HepG2 (cell line): ENCODE data around the gene SSBP4. TPM values are rescaled to one million over a fixed set of nuclear protein-coding genes. Genes with fewer than 3 reads are reported as not detected.
A peak's percentile ranks its signal among the peaks of the same experiment; 100 is the strongest.

Source experiments
- ARHGAP35 ChIP-seq: sonication (generic); formaldehyde crosslinking; IDR thresholded peaks from 2 replicates; pipeline ENCODE4 v1.9.0; 2022; ENCODE audit warnings: mild to moderate bottlenecking, inconsistent platforms, moderate library complexity, missing genetic modification reagents, borderline replicate concordance
- ARID2 ChIP-seq: sonication (generic); formaldehyde crosslinking; IDR thresholded peaks from 2 replicates; pipeline ENCODE4 v1.8.1; 2022; ENCODE audit warnings: mild to moderate bottlenecking, missing genetic modification reagents, borderline replicate concordance
- CENPBD1 ChIP-seq: sonication (generic); formaldehyde crosslinking; IDR thresholded peaks from 2 replicates; pipeline ENCODE4 v1.8.0; 2022; ENCODE audit warnings: missing genetic modification reagents, low read depth, mild to moderate bottlenecking, borderline replicate concordance
- FOXO4 ChIP-seq: sonication (generic); formaldehyde crosslinking; conservative IDR thresholded peaks from 2 replicates; pipeline ENCODE4 v1.8.1; 2023; ENCODE audit warnings: missing genetic modification reagents
- HNF4G ChIP-seq, 2 experiments: sonication (generic) in 1 of 2; formaldehyde crosslinking in 1 of 2; IDR thresholded peaks; 2 replicates each; pipeline versions ENCODE4 v1.4.0 to v1.6.1; 2011 to 2020; ENCODE audit warnings: borderline replicate concordance in 2 of 2, low read depth in 2 of 2, mild to moderate bottlenecking in 2 of 2, low read length in 1 of 2, missing genetic modification reagents in 1 of 2, moderate library complexity in 1 of 2
- IRX3 ChIP-seq: sonication (generic); formaldehyde crosslinking; IDR thresholded peaks from 2 replicates; pipeline ENCODE4 v1.8.1; 2023; ENCODE audit warnings: mild to moderate bottlenecking, low read depth, missing genetic modification reagents, borderline replicate concordance
- MNT ChIP-seq: fragments of 450-650 bp; IDR thresholded peaks from 2 replicates; pipeline ENCODE4 v1.6.1; 2016
- REXO4 ChIP-seq: sonication (generic); formaldehyde crosslinking; IDR thresholded peaks from 2 replicates; pipeline ENCODE4 v1.8.0; 2022; ENCODE audit warnings: missing genetic modification reagents, mild to moderate bottlenecking, borderline replicate concordance
- RXRA ChIP-seq: sonication (generic); formaldehyde crosslinking; IDR thresholded peaks from 2 replicates; pipeline ENCODE4 v1.5.1; 2020; ENCODE audit warnings: missing genetic modification reagents
- SOX6 ChIP-seq, 2 experiments: fragments of 450-650 bp in 1 of 2; sonication (generic) in 1 of 2; formaldehyde crosslinking in 1 of 2; IDR thresholded peaks; 2 replicates each; pipeline versions ENCODE4 v1.4.0 to v1.6.1; 2017 to 2020; ENCODE audit warnings: antibody characterized with exemption in 1 of 2, mild to moderate bottlenecking in 1 of 2, missing genetic modification reagents in 1 of 2
- XBP1 ChIP-seq: sonication (generic); formaldehyde crosslinking; IDR thresholded peaks from 2 replicates; pipeline ENCODE4 v1.5.0; 2020; ENCODE audit warnings: missing genetic modification reagents
- ZBTB8A ChIP-seq: sonication (generic); formaldehyde crosslinking; IDR thresholded peaks from 2 replicates; pipeline ENCODE4 v1.4.0; 2020; ENCODE audit warnings: mild to moderate bottlenecking, low read depth, missing genetic modification reagents, borderline replicate concordance
- ZFP36L2 ChIP-seq: sonication (generic); formaldehyde crosslinking; IDR thresholded peaks from 2 replicates; pipeline ENCODE4 v1.4.0; 2020; ENCODE audit warnings: missing genetic modification reagents
- ZMAT3 ChIP-seq: sonication (generic); formaldehyde crosslinking; conservative IDR thresholded peaks from 2 replicates; pipeline ENCODE4 v1.7.0; 2021; ENCODE audit warnings: missing genetic modification reagents
- ZNF337 ChIP-seq: sonication (generic); formaldehyde crosslinking; IDR thresholded peaks from 2 replicates; pipeline ENCODE4 v1.5.1; 2020; ENCODE audit warnings: missing genetic modification reagents, low read depth, mild to moderate bottlenecking, borderline replicate concordance
- ZNF484 ChIP-seq: sonication (generic); formaldehyde crosslinking; IDR thresholded peaks from 2 replicates; pipeline ENCODE4 v1.5.1; 2020; ENCODE audit warnings: mild to moderate bottlenecking, low read depth, missing genetic modification reagents, borderline replicate concordance
- ZNF543 ChIP-seq: sonication (generic); formaldehyde crosslinking; IDR thresholded peaks from 2 replicates; pipeline ENCODE4 v1.4.0; 2020; ENCODE audit warnings: mild to moderate bottlenecking, missing genetic modification reagents
- ZNF549 ChIP-seq: sonication (generic); formaldehyde crosslinking; IDR thresholded peaks from 2 replicates; pipeline ENCODE4 v1.5.0; 2020; ENCODE audit warnings: missing genetic modification reagents
- ZNF567 ChIP-seq: sonication (generic); formaldehyde crosslinking; IDR thresholded peaks from 2 replicates; pipeline ENCODE4 v1.8.1; 2023; ENCODE audit warnings: mild to moderate bottlenecking, missing genetic modification reagents, borderline replicate concordance
- ZNF773 ChIP-seq: sonication (generic); formaldehyde crosslinking; IDR thresholded peaks from 2 replicates; pipeline ENCODE4 v1.4.0; 2020; ENCODE audit warnings: missing genetic modification reagents, borderline replicate concordance
- polyA plus RNA-seq, 8 experiments: library from polyadenylated mRNA; depleted of rRNA in 3 of 8; stranded (reverse) in 7 of 8; unstranded in 1 of 8; fragments of >200 nt; fragmentation: Illumina TruSeq in 4 of 8; extraction: Trizol in 4 of 8; gene quantifications; 2 replicates each; pipeline versions ENCODE4 v1.2.1 to v1.2.3, GENCODE V29; 2011 to 2016; ENCODE audit warnings: low read depth in 4 of 8, missing spikeins in 1 of 8, mixed read lengths in 1 of 8; ENCODE audit not compliant: insufficient read depth in 1 of 8
- total RNA-seq, 5 experiments: library from RNA; depleted of rRNA; stranded (reverse); fragments of >200 nt; fragmentation: Illumina TruSeq; extraction: Trizol; gene quantifications; 2 replicates each; pipeline ENCODE4 v1.2.3, GENCODE V29; 2016; ENCODE audit warnings: low read depth in 1 of 5
- TF ChIP-seq, protein P1 (sequence below): IDR thresholded peaks from 2 replicates; pipeline ENCODE4 v1.6.1; 2016; ENCODE audit warnings: mild to moderate bottlenecking, missing biosample characterization, missing genetic modification reagents
- TF ChIP-seq, protein P2 (sequence below): sonication (generic); formaldehyde crosslinking; IDR thresholded peaks from 2 replicates; pipeline ENCODE4 v1.8.1; 2023; ENCODE audit warnings: mild to moderate bottlenecking, missing genetic modification reagents

SSBP4 gene
- total and polyA plus RNA-seq, 2 of the 13 experiments (the other 11 are each of a cell fraction or from before 2014, with no cell fraction given), result 20.8 to 39.5 TPM

DNA sequence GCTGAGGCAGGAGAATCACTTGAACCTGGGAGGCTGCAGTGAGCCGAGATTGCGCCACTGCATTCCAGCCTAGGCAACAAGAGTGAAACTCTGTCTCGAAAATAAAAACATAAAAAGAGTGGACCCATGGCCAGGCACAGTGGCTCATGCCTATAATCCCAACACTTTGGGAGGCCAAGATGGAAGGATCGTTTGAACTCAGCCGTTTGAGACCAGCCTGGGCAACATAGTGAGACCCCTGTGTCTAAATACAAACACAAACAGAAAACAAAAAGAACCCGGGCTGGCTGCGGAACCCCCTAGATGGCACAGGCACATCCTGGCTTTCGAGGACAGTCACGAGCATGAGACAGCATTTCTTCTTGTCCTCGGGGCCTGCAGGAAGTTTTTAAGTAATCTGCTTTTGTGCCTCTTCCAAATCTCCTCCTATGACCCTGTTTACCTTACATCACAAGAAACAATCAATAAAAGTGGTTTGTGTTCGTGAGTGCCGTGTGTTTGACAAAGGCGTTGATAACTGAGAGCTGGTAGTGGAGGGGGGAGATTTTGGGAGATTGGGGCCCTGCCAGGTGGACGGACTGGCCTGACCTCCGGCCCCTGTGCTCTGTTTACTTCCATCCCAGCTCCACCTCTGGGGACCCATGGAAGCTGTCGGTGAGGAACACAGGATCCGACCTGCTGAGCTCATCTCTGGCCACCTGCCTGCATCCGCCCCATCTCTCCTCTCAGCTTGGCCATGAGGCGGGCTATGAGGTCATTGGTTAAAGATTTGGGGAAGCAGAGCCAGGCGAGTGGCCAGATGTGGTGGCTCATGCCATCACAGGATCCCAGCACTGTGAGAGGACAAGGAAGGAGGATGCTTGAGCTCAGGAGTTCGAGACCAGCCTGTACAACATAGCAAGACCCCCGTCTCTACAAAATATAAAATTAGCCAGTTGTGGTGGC lies 39.1 kb upstream of the SSBP4 start (continued):
- TF ChIP-seq ARID2 (CRISPR knock-in tag), result peak; percentile 71; the same call in 1 of the 2 replicates
- TF ChIP-seq FOXO4 (CRISPR knock-in tag), result no peak
- TF ChIP-seq XBP1 (CRISPR knock-in tag), result no peak
- TF ChIP-seq HNF4G (IDR thresholded peaks at IDR 0.05; ENCODE audit: borderline replicate concordance, low read depth, low read length), result peak; percentile 86
- peak; percentile 92 for TF ChIP-seq HNF4G (CRISPR knock-in tag; IDR thresholded peaks at IDR 0.05; ENCODE audit: borderline replicate concordance, low read depth)
- peak; percentile 73; the same call in 1 of the 2 replicates for TF ChIP-seq ZNF567 (CRISPR knock-in tag)
- TF ChIP-seq ZFP36L2 (CRISPR knock-in tag), result no peak
- TF ChIP-seq RXRA (CRISPR knock-in tag), result peak; percentile 99
- TF ChIP-seq ZNF484, result no peak
- peak; percentile 28; the same call in 1 of the 2 replicates for TF ChIP-seq ARHGAP35 (CRISPR knock-in tag)
- TF ChIP-seq, protein P1, sequence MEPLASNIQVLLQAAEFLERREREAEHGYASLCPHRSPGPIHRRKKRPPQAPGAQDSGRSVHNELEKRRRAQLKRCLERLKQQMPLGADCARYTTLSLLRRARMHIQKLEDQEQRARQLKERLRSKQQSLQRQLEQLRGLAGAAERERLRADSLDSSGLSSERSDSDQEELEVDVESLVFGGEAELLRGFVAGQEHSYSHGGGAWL, result no peak
- no peak for TF ChIP-seq ZNF773 (CRISPR knock-in tag)
- TF ChIP-seq, protein P2, sequence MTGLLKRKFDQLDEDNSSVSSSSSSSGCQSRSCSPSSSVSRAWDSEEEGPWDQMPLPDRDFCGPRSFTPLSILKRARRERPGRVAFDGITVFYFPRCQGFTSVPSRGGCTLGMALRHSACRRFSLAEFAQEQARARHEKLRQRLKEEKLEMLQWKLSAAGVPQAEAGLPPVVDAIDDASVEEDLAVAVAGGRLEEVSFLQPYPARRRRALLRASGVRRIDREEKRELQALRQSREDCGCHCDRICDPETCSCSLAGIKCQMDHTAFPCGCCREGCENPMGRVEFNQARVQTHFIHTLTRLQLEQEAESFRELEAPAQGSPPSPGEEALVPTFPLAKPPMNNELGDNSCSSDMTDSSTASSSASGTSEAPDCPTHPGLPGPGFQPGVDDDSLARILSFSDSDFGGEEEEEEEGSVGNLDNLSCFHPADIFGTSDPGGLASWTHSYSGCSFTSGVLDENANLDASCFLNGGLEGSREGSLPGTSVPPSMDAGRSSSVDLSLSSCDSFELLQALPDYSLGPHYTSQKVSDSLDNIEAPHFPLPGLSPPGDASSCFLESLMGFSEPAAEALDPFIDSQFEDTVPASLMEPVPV (CRISPR knock-in tag), result peak; percentile 83
- 0 out of 2 replicates have a peak, but pooled peaks have one; percentile 32 for TF ChIP-seq MNT
- TF ChIP-seq ZNF549 (CRISPR knock-in tag), result no peak
- TF ChIP-seq SOX6 (IDR thresholded peaks at IDR 0.05), result no peak
- TF ChIP-seq SOX6 (CRISPR knock-in tag; IDR thresholded peaks at IDR 0.05), result peak; percentile 100
- TF ChIP-seq ZMAT3 (CRISPR knock-in tag), result peak; percentile 93
- TF ChIP-seq CENPBD1 (CRISPR knock-in tag), result no peak
- TF ChIP-seq REXO4, result no peak
- TF ChIP-seq ZNF337 (CRISPR knock-in tag), result peak; percentile 85; the same call in 1 of the 2 replicates
- no peak; the same call in 1 of the 2 replicates for TF ChIP-seq ZBTB8A (CRISPR knock-in tag)
- peak; percentile 95; the same call in 1 of the 2 replicates for TF ChIP-seq ZNF543 (CRISPR knock-in tag)
- no peak for TF ChIP-seq IRX3
